Lung (tissue), 12 donors: Measurements from ENCODE around the gene DNAJC3. TPM values are rescaled to one million over a fixed set of nuclear protein-coding genes. Genes with fewer than 3 reads are reported as not detected.

Source experiments
- ATAC-seq: fragments of 200-7000 bp; cut with Tn5 transposase; one replicate; pipeline ENCODE4 v1.9.1; 2020; ENCODE audit warnings: moderate number of reproducible peaks; ENCODE audit not compliant: insufficient read depth, low FRiP score
- DNase-seq, 3 donors: peaks; one replicate each; pipeline ENCODE4 v3.0.0-alpha.2; 2013 to 2017
- H3K27ac ChIP-seq, 2 donors: one replicate each; pipeline ENCODE4 v1.5.1; 2013; ENCODE audit warnings: mild to moderate bottlenecking in 2 of 2, moderate library complexity in 2 of 2, control low read depth in 1 of 2, inconsistent platforms in 1 of 2, low read depth in 1 of 2, low read length in 1 of 2
- H3K27me3 ChIP-seq, 3 donors: one replicate each; pipeline ENCODE4 v1.5.1; 2013; ENCODE audit warnings: low read length in 2 of 3; ENCODE audit not compliant: control insufficient read depth in 3 of 3, insufficient read depth in 3 of 3
- H3K36me3 ChIP-seq, 4 donors: one replicate each; pipeline ENCODE4 v1.5.1; 2013; ENCODE audit warnings: low read length in 4 of 4, mild to moderate bottlenecking in 1 of 4, moderate library complexity in 1 of 4; ENCODE audit not compliant: control insufficient read depth in 4 of 4, insufficient read depth in 4 of 4
- H3K4me1 ChIP-seq, 5 donors: one replicate each; pipeline ENCODE4 v1.5.1; 2013; ENCODE audit warnings: low read length in 5 of 5, mild to moderate bottlenecking in 2 of 5, moderate library complexity in 1 of 5; ENCODE audit not compliant: control insufficient read depth in 5 of 5, insufficient read depth in 5 of 5
- H3K4me3 ChIP-seq: one replicate; pipeline ENCODE4 v1.5.1; 2013; ENCODE audit warnings: mild to moderate bottlenecking, control low read depth, moderate library complexity
- H3K9ac ChIP-seq, 2 donors: one replicate each; pipeline ENCODE4 v1.5.1; 2013; ENCODE audit warnings: low read length in 2 of 2, control low read depth in 1 of 2; ENCODE audit not compliant: insufficient read depth in 1 of 2
- H3K9me3 ChIP-seq, 4 donors: one replicate each; pipeline ENCODE4 v1.5.1; 2013; ENCODE audit warnings: low read length in 3 of 4, mild to moderate bottlenecking in 1 of 4, moderate library complexity in 1 of 4; ENCODE audit not compliant: control insufficient read depth in 4 of 4, insufficient read depth in 3 of 4
- CTCF ChIP-seq: IDR thresholded peaks from 2 replicates; pipeline ENCODE4 v1.5.1; 2012; ENCODE audit warnings: mild to moderate bottlenecking; ENCODE audit errors: control extremely low read depth, extremely low read depth
- WGBS, 2 donors: extraction: QIAGEN DNeasy Blood & Tissue Kit; methylation state at CpG; one replicate each; pipeline ENCODE4 v1.1.7; 2013; 5-methylcytosine and 5-hydroxymethylcytosine counted together
- polyA plus RNA-seq, 2 donors: library from polyadenylated mRNA; stranded (reverse); fragments of 200-250 nt; gene quantifications; one replicate each; pipeline ENCODE4 v1.2.1, GENCODE V29; 2013
- total RNA-seq, 2 donors: library from RNA; depleted of rRNA in 1 of 2; stranded (reverse); fragments of >200 nt in 1 of 2; gene quantifications; one replicate each; pipeline ENCODE4 v1.2.1, GENCODE V29; 2014 to 2021
- donor health status: control.
- donor health status: control.
- donor health status: Bipolar disorder and iron deficiency.
- donor health status: healthy.
- donor health status: DM: yes; HTN: yes; CAD: no.

The DNAJC3 gene
- total and polyA plus RNA-seq, 4 donors: 15.2 to 61.8 (median 38.5) TPM

GRCh38 chr13:95740979-95741320 is 64.0 kb downstream of the DNAJC3 start:
- no peaks in the 10 kb centered on the region for H3K27me3 ChIP-seq
- DNase-seq (no peak), ATAC-seq (no peak)
- no peak overlapping the region for H3K27ac ChIP-seq
- peaks cover 0 to 7% (median 0%) of the 10 kb centered on the region in 5 donors for H3K4me1 ChIP-seq
- no peaks in the 10 kb centered on the region for H3K36me3 ChIP-seq
- no peak overlapping the region for H3K4me3 ChIP-seq
- TF ChIP-seq CTCF: no peak
- H3K9me3 ChIP-seq: no peaks in the 10 kb centered on the region
- no peak overlapping the region for H3K9ac ChIP-seq

- WGBS, 2 donors: 96% methylated on average over 4 of the region's 4 CpGs
- H3K36me3 ChIP-seq: no peaks in the 10 kb centered on the region
- TF ChIP-seq CTCF: no peak
- ATAC-seq (no peak), DNase-seq (no peak)
- no peaks in the 10 kb centered on the region for H3K27me3 ChIP-seq
- H3K4me3 ChIP-seq: no peak overlapping the region
- H3K4me1 ChIP-seq: peaks cover 0 to 7% (median 0%) of the 10 kb centered on the region in 5 donors
- H3K9me3 ChIP-seq: no peaks in the 10 kb centered on the region
- no peak overlapping the region for H3K9ac ChIP-seq
- H3K27ac ChIP-seq: no peak overlapping the region
These were observed 64.9 kb downstream of the DNAJC3 start for GRCh38 chr13:95741584-95742563.

GRCh38 chr13:95743192-95743591 is 66.3 kb downstream of the DNAJC3 start:
- no peak overlapping the region for H3K4me3 ChIP-seq
- TF ChIP-seq CTCF: no peak
- peaks cover 0 to 7% (median 0%) of the 10 kb centered on the region in 5 donors for H3K4me1 ChIP-seq
- H3K27ac ChIP-seq: no peak overlapping the region
- no peak overlapping the region for H3K9ac ChIP-seq
- DNase-seq: no peak
- no peaks in the 10 kb centered on the region for H3K27me3 ChIP-seq
- no peaks in the 10 kb centered on the region for H3K36me3 ChIP-seq
- WGBS, 2 donors: 94 to 97% methylated on average over 3 of the region's 3 CpGs
- no peak for ATAC-seq
- no peaks in the 10 kb centered on the region for H3K9me3 ChIP-seq
